ENCODE measurements around the gene GUCY2D. TPM values are rescaled to one million over a fixed set of nuclear protein-coding genes. Genes with fewer than 3 reads are reported as not detected.
A peak's percentile ranks its signal among the peaks of the same experiment; 100 is the strongest.

Gene GUCY2D
- total and polyA plus RNA-seq, 2 experiments from 2014 or later: 0.22 TPM; not detected in 1

GRCh38 chr17:7959503-7960253 lies 42.7 kb upstream of the GUCY2D start:
- Histone ChIP-seq H3K9me2 (ENCODE audit: insufficient read depth) (no peaks in the 10 kb centered on the region), H3K9me3 (ENCODE audit: low read depth) (no peaks in the 10 kb centered on the region), H3K9ac (no peak overlapping the region), H3K4me1 (ENCODE audit: insufficient read depth) (no peaks in the 10 kb centered on the region), H3F3A (ENCODE audit: insufficient read depth) (no peaks in the 10 kb centered on the region), H3K27ac (no peak overlapping the region), H3K36me3 (ENCODE audit: low read depth) (no peaks in the 10 kb centered on the region), H4K20me1 (ENCODE audit: insufficient read depth) (no peaks in the 10 kb centered on the region), H2AFZ (no peak overlapping the region), H3K79me2 (ENCODE audit: insufficient read depth) (no peaks in the 10 kb centered on the region), H3K4me3 (no peak overlapping the region), H3K27me3 (replicated peaks; ENCODE audit: insufficient read depth) (no peaks in the 10 kb centered on the region), H3K4me2 (ENCODE audit: unreplicated experiment) (no peak overlapping the region)
- WGBS, 2 experiments (ENCODE audit: low coverage in 1 of 2, low lambda C conversion rate in 2 of 2, missing lambda C conversion rate in 2 of 2): 88 to 91% methylated on average over 9 of the region's 9 CpGs
- DNase-seq: peak; percentile 2
- in situ Hi-C loops (cut with MboI): no loop called here
- TF ChIP-seq EZH2 (IDR thresholded peaks at IDR 0.05; ENCODE audit: insufficient read depth, poor library complexity, severe bottlenecking) (no peak), EZH2phosphoT487 (IDR thresholded peaks at IDR 0.05; ENCODE audit: insufficient read depth, low read depth) (no peak)

DNA sequence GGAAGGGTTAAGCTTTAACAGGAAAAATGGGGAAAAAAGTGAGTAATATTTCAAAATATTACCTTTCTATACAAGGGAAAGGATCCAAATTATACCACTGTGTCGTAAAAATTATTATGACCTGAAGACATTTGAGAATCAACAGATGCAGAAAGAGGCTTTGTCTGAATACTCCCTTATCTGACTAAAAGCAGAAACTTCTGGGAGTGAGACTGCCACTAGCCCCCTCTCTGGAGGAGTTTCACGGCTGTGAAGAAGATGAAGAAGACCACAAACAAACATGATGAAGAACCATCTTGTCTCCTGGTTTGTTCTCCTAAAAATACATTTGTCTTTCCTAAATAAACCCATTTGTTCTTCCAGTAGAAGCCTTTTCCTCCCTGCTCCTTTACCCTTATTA lies 41.0 kb upstream of the GUCY2D start:
- Histone ChIP-seq H3K4me2 (ENCODE audit: unreplicated experiment) (no peak overlapping the region), H4K20me1 (ENCODE audit: insufficient read depth) (no peaks in the 10 kb centered on the region), H2AFZ (no peak overlapping the region), H3K9ac (no peak overlapping the region), H3K27me3 (replicated peaks; ENCODE audit: insufficient read depth) (no peaks in the 10 kb centered on the region), H3K27ac (no peak overlapping the region), H3K9me3 (ENCODE audit: low read depth) (no peaks in the 10 kb centered on the region), H3F3A (ENCODE audit: insufficient read depth) (no peaks in the 10 kb centered on the region), H3K4me3 (no peak overlapping the region), H3K36me3 (ENCODE audit: low read depth) (no peaks in the 10 kb centered on the region), H3K9me2 (ENCODE audit: insufficient read depth) (no peaks in the 10 kb centered on the region), H3K4me1 (ENCODE audit: insufficient read depth) (no peaks in the 10 kb centered on the region), H3K79me2 (ENCODE audit: insufficient read depth) (no peaks in the 10 kb centered on the region)
- TF ChIP-seq EZH2 (IDR thresholded peaks at IDR 0.05; ENCODE audit: insufficient read depth, poor library complexity, severe bottlenecking) (no peak), EZH2phosphoT487 (IDR thresholded peaks at IDR 0.05; ENCODE audit: insufficient read depth, low read depth) (no peak)
- WGBS, 2 experiments (ENCODE audit: low coverage in 1 of 2, low lambda C conversion rate in 2 of 2, missing lambda C conversion rate in 2 of 2): 20 to 23% methylated on average over 2 of the region's 2 CpGs
- in situ Hi-C loops (cut with MboI): no loop called here
- no peak for DNase-seq

DNA sequence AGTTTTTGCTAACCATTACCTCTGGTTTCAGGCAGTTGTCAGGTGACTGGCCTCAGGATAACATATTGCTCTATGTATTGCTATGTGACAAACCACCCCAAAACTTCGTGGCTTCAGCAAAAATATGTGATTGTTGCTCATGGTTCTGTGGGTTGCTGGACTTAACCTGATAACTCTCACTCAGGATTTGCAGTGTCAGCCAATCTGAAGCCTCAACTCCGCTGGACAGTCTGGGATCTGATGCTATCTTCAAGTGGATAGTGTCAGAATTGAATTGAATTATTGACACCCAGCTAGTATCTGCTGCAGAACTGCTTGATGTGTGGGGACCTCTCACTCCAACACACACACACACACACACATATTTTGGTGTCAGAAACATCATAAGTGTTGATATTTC lies 34.7 kb upstream of the GUCY2D start:
- no peaks in the 10 kb centered on the region for H3K4me1 ChIP-seq (ENCODE audit: insufficient read depth)
- in situ Hi-C loops (cut with MboI): no loop called here
- WGBS, 2 experiments (ENCODE audit: low coverage in 1 of 2, low lambda C conversion rate in 2 of 2, missing lambda C conversion rate in 2 of 2): 48 to 50% methylated on average over 2 of the region's 2 CpGs
- no peak for DNase-seq
- H3K36me3 ChIP-seq (ENCODE audit: low read depth): no peaks in the 10 kb centered on the region
- no peak overlapping the region for H3K4me2 ChIP-seq (ENCODE audit: unreplicated experiment)
- H3F3A ChIP-seq (ENCODE audit: insufficient read depth): no peaks in the 10 kb centered on the region
- H3K9ac ChIP-seq: no peak overlapping the region
- no peaks in the 10 kb centered on the region for H3K9me3 ChIP-seq (ENCODE audit: low read depth)
- no peak overlapping the region for H3K4me3 ChIP-seq
- no peaks in the 10 kb centered on the region for H3K27me3 ChIP-seq (replicated peaks; ENCODE audit: insufficient read depth)
- H3K79me2 ChIP-seq (ENCODE audit: insufficient read depth): no peaks in the 10 kb centered on the region
- no peak for TF ChIP-seq EZH2phosphoT487 (IDR thresholded peaks at IDR 0.05; ENCODE audit: insufficient read depth, low read depth)
- no peak for TF ChIP-seq EZH2 (IDR thresholded peaks at IDR 0.05; ENCODE audit: insufficient read depth, poor library complexity, severe bottlenecking)
- no peaks in the 10 kb centered on the region for H3K9me2 ChIP-seq (ENCODE audit: insufficient read depth)
- no peak overlapping the region for H3K27ac ChIP-seq
- no peak overlapping the region for H2AFZ ChIP-seq
- no peaks in the 10 kb centered on the region for H4K20me1 ChIP-seq (ENCODE audit: insufficient read depth)

DNA sequence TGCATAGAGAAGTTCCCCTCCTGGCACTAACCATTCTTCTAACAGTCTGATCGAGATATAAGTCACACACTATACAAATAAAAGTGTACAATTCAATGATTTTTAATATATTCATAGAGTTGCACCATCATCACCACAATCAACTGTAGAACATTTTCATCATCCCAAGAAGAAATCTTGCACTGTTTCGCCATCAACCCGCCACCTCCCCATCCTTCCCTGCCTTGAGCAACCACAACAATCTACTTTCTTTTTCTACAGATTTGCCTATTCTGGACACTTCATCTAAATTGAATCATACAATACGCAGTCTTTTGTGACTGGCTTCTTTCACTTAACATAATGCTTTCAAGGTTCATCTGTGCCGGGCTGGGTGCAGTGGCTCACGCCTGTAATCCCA lies 33.0 kb upstream of the GUCY2D start:
- TF ChIP-seq EZH2phosphoT487 (IDR thresholded peaks at IDR 0.05; ENCODE audit: insufficient read depth, low read depth) (no peak), EZH2 (IDR thresholded peaks at IDR 0.05; ENCODE audit: insufficient read depth, poor library complexity, severe bottlenecking) (no peak)
- H4K20me1 ChIP-seq (ENCODE audit: insufficient read depth): no peaks in the 10 kb centered on the region
- H3K9me2 ChIP-seq (ENCODE audit: insufficient read depth): no peaks in the 10 kb centered on the region
- no peak overlapping the region for H2AFZ ChIP-seq
- no peaks in the 10 kb centered on the region for H3K4me1 ChIP-seq (ENCODE audit: insufficient read depth)
- no peaks in the 10 kb centered on the region for H3K27me3 ChIP-seq (replicated peaks; ENCODE audit: insufficient read depth)
- H3K9ac ChIP-seq: no peak overlapping the region
- no peak for DNase-seq
- 85 to 87% methylated on average over 6 of the region's 6 CpGs for WGBS, 2 experiments (ENCODE audit: low coverage in 1 of 2, low lambda C conversion rate in 2 of 2, missing lambda C conversion rate in 2 of 2)
- H3K27ac ChIP-seq: no peak overlapping the region
- H3K79me2 ChIP-seq (ENCODE audit: insufficient read depth): no peaks in the 10 kb centered on the region
- H3K9me3 ChIP-seq (ENCODE audit: low read depth): no peaks in the 10 kb centered on the region
- no peak overlapping the region for H3K4me3 ChIP-seq
- in situ Hi-C loops (cut with MboI): no loop called here
- no peak overlapping the region for H3K4me2 ChIP-seq (ENCODE audit: unreplicated experiment)
- no peaks in the 10 kb centered on the region for H3F3A ChIP-seq (ENCODE audit: insufficient read depth)
- no peaks in the 10 kb centered on the region for H3K36me3 ChIP-seq (ENCODE audit: low read depth)

All from GM23248 (cell line).